22Rv1 (cell line): Measurements from ENCODE around the gene DENND5A.

Source experiments
- ZFX ChIP-seq: fragments of 450-650 bp; IDR thresholded peaks from 2 replicates; pipeline ENCODE4 v1.6.1; 2017; ENCODE audit warnings: antibody characterized with exemption, borderline replicate concordance
- TF ChIP-seq, protein P1 (sequence below): fragments of 450-650 bp; IDR thresholded peaks from 2 replicates; pipeline ENCODE4 v1.5.1; 2017; ENCODE audit warnings: mild to moderate bottlenecking

DNA sequence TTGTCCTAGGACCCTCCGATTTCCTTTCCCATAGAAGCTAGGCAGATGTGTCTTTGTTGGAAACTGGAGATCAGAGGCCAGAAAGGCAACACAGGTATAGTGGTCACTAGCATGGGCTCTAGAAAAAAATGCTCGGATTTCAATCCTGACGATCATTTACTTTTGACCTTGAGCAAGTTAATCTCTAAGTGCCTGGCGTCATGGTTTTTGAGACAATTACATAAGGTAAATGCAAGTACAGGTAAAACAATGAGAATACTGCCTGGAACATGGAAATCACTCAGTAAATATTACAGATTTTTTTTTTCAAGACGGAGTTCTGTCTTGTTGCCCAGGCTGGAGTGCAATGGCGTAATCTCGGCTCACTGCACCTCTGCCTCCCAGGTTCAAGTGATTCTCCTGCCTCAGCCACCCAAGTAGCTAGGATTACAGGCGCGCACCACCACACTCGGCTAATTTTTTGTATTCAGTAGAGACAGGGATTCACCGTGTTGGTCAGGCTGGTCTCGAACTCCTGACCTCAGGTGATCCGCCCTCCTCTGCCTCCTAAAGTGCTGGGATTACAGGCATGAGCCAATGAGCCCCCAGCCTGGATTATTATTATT lies 1.1 kb upstream of the DENND5A start:
- TF ChIP-seq, protein P1, sequence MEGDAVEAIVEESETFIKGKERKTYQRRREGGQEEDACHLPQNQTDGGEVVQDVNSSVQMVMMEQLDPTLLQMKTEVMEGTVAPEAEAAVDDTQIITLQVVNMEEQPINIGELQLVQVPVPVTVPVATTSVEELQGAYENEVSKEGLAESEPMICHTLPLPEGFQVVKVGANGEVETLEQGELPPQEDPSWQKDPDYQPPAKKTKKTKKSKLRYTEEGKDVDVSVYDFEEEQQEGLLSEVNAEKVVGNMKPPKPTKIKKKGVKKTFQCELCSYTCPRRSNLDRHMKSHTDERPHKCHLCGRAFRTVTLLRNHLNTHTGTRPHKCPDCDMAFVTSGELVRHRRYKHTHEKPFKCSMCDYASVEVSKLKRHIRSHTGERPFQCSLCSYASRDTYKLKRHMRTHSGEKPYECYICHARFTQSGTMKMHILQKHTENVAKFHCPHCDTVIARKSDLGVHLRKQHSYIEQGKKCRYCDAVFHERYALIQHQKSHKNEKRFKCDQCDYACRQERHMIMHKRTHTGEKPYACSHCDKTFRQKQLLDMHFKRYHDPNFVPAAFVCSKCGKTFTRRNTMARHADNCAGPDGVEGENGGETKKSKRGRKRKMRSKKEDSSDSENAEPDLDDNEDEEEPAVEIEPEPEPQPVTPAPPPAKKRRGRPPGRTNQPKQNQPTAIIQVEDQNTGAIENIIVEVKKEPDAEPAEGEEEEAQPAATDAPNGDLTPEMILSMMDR: no peak
- no peak for TF ChIP-seq ZFX
